ENCODE measurements around the gene ZNF22.
"Not testable (repeated sequence)": the region's sequence is repeated elsewhere in the genome, so short reads cannot be mapped to it uniquely, and the experiment has no call there.

The ZNF22 gene

GRCh38 chr10:44992732-44993225, 7.9 kb upstream of the ZNF22 start:
- no peak for DNase-seq

GRCh38 chr10:44993226-44993921, 7.3 kb upstream of the ZNF22 start:
- DNase-seq: no peak

- no peak for DNase-seq
Measured at GRCh38 chr10:44993922-44994751, 6.6 kb upstream of the ZNF22 start.

GRCh38 chr10:44994752-44995530, 5.8 kb upstream of the ZNF22 start:
- DNase-seq: no peak

GRCh38 chr10:44995581-44995913, 5.2 kb upstream of the ZNF22 start:
- DNase-seq: no peak

- DNase-seq: no peak
Measured at GRCh38 chr10:44995914-44996669, 4.6 kb upstream of the ZNF22 start.

GRCh38 chr10:44997105-44997748, 3.5 kb upstream of the ZNF22 start:
- no peak for DNase-seq

GRCh38 chr10:44998146-44998631, 2.5 kb upstream of the ZNF22 start:
- no peak for DNase-seq

GRCh38 chr10:45000138-45000751, 478 bp upstream of the ZNF22 start:
- DNase-seq: no peak

- peak in 1 of 2 experiments; percentile 16 for DNase-seq
Measured at GRCh38 chr10:45001381-45002148, 842 bp downstream of the ZNF22 start.

GRCh38 chr10:45003432-45004000, 2.8 kb downstream of the ZNF22 start:
- no peak for DNase-seq

- no peak for DNase-seq
Measured at GRCh38 chr10:45004661-45005060, 3.9 kb downstream of the ZNF22 start.

GRCh38 chr10:45005284-45005683, 4.6 kb downstream of the ZNF22 start:
- DNase-seq: no peak

GRCh38 chr10:45006276-45007030, 5.7 kb downstream of the ZNF22 start:
- no peak for DNase-seq

GRCh38 chr10:45008524-45009161, 7.9 kb downstream of the ZNF22 start:
- peak in 1 of 2 experiments; percentile 43 for DNase-seq

GRCh38 chr10:45014557-45014956, 13.8 kb downstream of the ZNF22 start:
- DNase-seq: not testable (repeated sequence)

- no peak for DNase-seq
Measured at GRCh38 chr10:45015590-45015989, 14.9 kb downstream of the ZNF22 start.

GRCh38 chr10:45023426-45023825, 22.7 kb downstream of the ZNF22 start:
- no peak for DNase-seq

GRCh38 chr10:45034301-45034700, 33.6 kb downstream of the ZNF22 start:
- no peak for DNase-seq

Measured in cerebellar nuclear complex (tissue), 1 donor.